Ovary (tissue), 9 donors: ENCODE measurements around the gene OGFOD2. TPM values are rescaled to one million over a fixed set of nuclear protein-coding genes. Genes with fewer than 3 reads are reported as not detected.

Source experiments
- DNase-seq, 5 donors: peaks; one replicate each; pipeline ENCODE4 v3.0.0-alpha.2; 2019 to 2020
- H3K27ac ChIP-seq, 2 donors: fragments of 200-600 bp; one replicate each; pipeline versions ENCODE4 v1.5.1 to v1.8.0; 2019 to 2022
- H3K27me3 ChIP-seq: fragments of 200-600 bp; one replicate; pipeline ENCODE4 v1.8.0; 2022
- H3K36me3 ChIP-seq: fragments of 200-600 bp; sonication (generic); one replicate; pipeline ENCODE4 v1.5.1; 2019
- H3K4me1 ChIP-seq: one replicate; pipeline ENCODE4 v1.8.1; 2013; ENCODE audit warnings: mild to moderate bottlenecking, moderate library complexity; ENCODE audit not compliant: insufficient read depth
- H3K4me3 ChIP-seq: fragments of 200-600 bp; sonication (generic); one replicate; pipeline ENCODE4 v1.5.1; 2017
- H3K9me3 ChIP-seq, 2 donors: fragments of 200-600 bp in 1 of 2; sonication (generic) in 1 of 2; one replicate each; pipeline versions ENCODE4 v1.5.1 to v1.8.1; 2013 to 2019; ENCODE audit warnings: mild to moderate bottlenecking in 1 of 2, moderate library complexity in 1 of 2
- EP300 ChIP-seq: sonication (generic); formaldehyde crosslinking; IDR thresholded peaks from one replicate; pipeline ENCODE4 v1.6.1; 2017; ENCODE audit warnings: antibody characterized with exemption
- POLR2A ChIP-seq: fragments of 450-650 bp; IDR thresholded peaks from one replicate; pipeline ENCODE4 v1.6.1; 2017; ENCODE audit warnings: antibody characterized with exemption, mild to moderate bottlenecking, moderate library complexity
- WGBS, 3 donors: extraction: QIAGEN DNeasy Blood & Tissue Kit in 1 of 3; methylation state at CpG; one replicate each; pipeline versions ENCODE4 v1.1.5 to v1.1.7; 2013 to 2017; 5-methylcytosine and 5-hydroxymethylcytosine counted together
- intact Hi-C, 4 donors: fragments of 100-400 bp; cut with DNase I; formaldehyde crosslinking; loops; one replicate each; pipeline versions ENCODE4 v1.11.0 to v1.15.1; 2022 to 2023
- polyA plus RNA-seq, 2 donors: library from polyadenylated mRNA; stranded (reverse); fragments of 200-250 nt in 1 of 2; fragments of 350-450 nt in 1 of 2; fragmentation: Illumina TruSeq in 1 of 2; extraction: RNeasy Lipid Tissue Mini Kit (QIAGEN cat#74804) in 1 of 2; gene quantifications; one replicate each; pipeline ENCODE4 v1.2.3, GENCODE V29; 2013 to 2014
- total RNA-seq, 7 donors: library from RNA; depleted of rRNA in 2 of 7; stranded (reverse); fragments of >200 nt in 2 of 7; fragmentation: NEBNext Ultra II Directional in 3 of 7; extraction: Animal tissue kit (Norgen Biotek cat#: 25700) in 3 of 7; gene quantifications; one replicate each; pipeline versions ENCODE4 v1.1.0 to v1.2.4, GENCODE V29; 2016 to 2023
- TF ChIP-seq, protein P1 (sequence below), 3 donors: fragments of 450-650 bp in 2 of 3; fragments of 200-600 bp in 1 of 3; IDR thresholded peaks; one replicate each; pipeline versions ENCODE4 v1.5.1 to v1.8.0; 2016 to 2022; ENCODE audit warnings: antibody characterized with exemption in 3 of 3, mild to moderate bottlenecking in 1 of 3
- donor health status: DM: no; HTN: no; CAD: no; lungs with moderate emphysema.
- donor health status: DM: no; HTN: no; CAD: no.
- donor health status: Bipolar disorder and iron deficiency.
- donor health status: DM: yes; HTN: yes; CAD: no.
- donor health status: DM: no; HTN: no; CAD: no.
- donor health status: DM: yes; HTN: yes; CAD: no.

Gene OGFOD2
- total and polyA plus RNA-seq, 9 donors: 1.4 to 17.6 (median 16.8) TPM

DNA sequence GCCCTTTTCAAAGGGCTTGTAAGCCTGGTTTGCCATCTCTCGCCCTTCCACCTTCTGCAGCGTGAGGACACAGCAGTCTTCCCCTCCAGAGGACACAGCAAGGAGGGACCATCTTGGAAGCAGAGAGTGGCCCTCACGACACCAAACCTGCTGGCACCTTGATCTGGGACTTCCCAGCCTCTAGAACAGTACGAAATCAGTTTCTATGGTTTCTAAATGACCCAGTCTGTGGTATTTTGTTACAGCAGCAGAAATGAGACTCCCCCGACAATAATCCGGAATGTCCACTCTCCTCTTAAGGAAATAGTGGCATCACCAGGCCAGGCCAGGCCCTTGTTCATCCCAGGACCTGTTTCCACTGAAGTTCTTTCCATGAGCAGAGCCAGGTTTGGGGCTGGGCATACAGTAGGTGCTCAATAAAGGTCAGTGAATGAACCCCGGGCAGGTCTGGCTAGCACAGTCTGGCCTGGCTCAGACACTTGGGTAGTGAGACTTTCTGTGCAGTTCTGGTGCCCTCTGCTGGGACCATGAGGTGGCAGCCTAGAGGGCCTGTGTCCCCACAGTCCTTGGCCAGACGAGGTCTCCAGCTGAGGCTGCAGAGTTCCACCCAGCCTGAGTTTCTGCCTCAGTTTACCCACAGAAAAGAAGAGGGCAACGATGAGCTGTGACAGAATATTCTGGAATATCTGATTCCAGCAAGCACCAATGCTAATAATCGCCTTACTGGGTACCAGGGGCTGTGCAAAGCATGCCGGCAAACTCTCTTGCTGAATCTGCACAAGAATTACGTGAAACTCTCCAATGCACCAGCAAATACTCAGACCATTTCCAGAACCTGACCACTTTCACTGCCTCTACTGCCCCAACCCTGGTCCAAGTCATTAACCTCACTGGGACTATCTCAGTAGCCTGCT is 22.8 kb upstream of the OGFOD2 start:
- TF ChIP-seq, protein P1, sequence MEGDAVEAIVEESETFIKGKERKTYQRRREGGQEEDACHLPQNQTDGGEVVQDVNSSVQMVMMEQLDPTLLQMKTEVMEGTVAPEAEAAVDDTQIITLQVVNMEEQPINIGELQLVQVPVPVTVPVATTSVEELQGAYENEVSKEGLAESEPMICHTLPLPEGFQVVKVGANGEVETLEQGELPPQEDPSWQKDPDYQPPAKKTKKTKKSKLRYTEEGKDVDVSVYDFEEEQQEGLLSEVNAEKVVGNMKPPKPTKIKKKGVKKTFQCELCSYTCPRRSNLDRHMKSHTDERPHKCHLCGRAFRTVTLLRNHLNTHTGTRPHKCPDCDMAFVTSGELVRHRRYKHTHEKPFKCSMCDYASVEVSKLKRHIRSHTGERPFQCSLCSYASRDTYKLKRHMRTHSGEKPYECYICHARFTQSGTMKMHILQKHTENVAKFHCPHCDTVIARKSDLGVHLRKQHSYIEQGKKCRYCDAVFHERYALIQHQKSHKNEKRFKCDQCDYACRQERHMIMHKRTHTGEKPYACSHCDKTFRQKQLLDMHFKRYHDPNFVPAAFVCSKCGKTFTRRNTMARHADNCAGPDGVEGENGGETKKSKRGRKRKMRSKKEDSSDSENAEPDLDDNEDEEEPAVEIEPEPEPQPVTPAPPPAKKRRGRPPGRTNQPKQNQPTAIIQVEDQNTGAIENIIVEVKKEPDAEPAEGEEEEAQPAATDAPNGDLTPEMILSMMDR (IDR thresholded peaks at IDR 0.05): peak; percentile 55 to 63 (median 58)
- TF ChIP-seq EP300 (no peak), POLR2A (no peak)
- Histone ChIP-seq H3K9me3 (no peaks in the 10 kb centered on the region), H3K27me3 (no peaks in the 10 kb centered on the region), H3K27ac (no peak overlapping the region), H3K36me3 (no peaks in the 10 kb centered on the region), H3K4me1 (no peaks in the 10 kb centered on the region), H3K4me3 (no peak overlapping the region)
- peak; percentile 52 to 77 (median 67) for DNase-seq
- intact Hi-C loops: loop anchor here in 3 of 4 donors (2.0 to 10.0 kb wide), 3 partner anchors 90 to 157 kb away; no protein-coding TSS in a partner anchor
- WGBS, 3 donors: 73 to 76% (median 75%) methylated on average over 12 of the region's 12 CpGs

DNA sequence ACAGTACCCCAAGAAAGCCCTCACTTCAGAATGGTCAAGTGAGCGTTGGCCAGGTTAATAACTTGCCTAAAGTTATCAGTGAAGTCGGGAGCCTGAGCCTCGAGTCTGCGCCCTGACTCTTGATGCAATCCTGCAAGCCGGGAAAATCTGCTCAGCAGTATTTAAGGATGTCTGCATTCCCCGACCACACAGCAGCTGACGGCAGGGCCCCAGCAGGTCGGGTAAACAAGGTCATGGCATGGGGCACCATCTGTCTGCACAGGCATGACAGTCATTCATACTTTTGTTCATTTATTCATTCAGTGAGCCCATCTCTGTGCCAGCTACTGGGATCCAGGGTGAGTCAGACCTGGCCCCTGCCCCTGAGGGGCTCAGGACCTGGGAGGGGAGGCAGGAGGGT is 19.9 kb upstream of the OGFOD2 start:
- Histone ChIP-seq H3K36me3 (no peaks in the 10 kb centered on the region), H3K4me3 (no peak overlapping the region), H3K27me3 (no peaks in the 10 kb centered on the region), H3K27ac (no peak overlapping the region), H3K9me3 (no peaks in the 10 kb centered on the region), H3K4me1 (no peaks in the 10 kb centered on the region)
- TF ChIP-seq, protein P1 (IDR thresholded peaks at IDR 0.05): no peak
- no peak for TF ChIP-seq EP300
- no peak for TF ChIP-seq POLR2A
- intact Hi-C loops: loop anchor here in 1 of 4 donors (10.0 kb wide), 1 partner anchor 160 kb away; no protein-coding TSS in a partner anchor
- DNase-seq: no peak
- WGBS, 3 donors: 47 to 62% (median 54%) methylated on average over 8 of the region's 8 CpGs

DNA sequence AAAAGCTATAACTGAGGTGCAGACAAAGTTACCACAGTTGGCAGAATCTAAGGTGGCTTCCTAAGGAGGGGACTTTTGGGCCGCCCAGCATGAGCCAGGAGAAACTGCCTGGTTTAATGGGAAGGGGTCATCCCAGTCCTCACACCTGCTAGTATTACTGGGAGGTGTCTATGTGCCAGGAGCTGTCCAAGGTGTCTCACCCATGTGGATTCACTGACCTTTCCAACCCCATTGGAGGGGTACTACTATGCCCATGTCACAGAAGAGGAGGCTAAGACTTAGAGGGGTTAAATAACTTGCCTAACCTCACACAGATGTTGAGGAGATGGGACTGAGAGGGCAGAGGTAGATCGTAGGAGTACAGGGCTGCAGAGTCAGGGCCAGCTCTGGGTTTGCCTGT is 19.0 kb upstream of the OGFOD2 start:
- H3K9me3 ChIP-seq: no peaks in the 10 kb centered on the region

DNA sequence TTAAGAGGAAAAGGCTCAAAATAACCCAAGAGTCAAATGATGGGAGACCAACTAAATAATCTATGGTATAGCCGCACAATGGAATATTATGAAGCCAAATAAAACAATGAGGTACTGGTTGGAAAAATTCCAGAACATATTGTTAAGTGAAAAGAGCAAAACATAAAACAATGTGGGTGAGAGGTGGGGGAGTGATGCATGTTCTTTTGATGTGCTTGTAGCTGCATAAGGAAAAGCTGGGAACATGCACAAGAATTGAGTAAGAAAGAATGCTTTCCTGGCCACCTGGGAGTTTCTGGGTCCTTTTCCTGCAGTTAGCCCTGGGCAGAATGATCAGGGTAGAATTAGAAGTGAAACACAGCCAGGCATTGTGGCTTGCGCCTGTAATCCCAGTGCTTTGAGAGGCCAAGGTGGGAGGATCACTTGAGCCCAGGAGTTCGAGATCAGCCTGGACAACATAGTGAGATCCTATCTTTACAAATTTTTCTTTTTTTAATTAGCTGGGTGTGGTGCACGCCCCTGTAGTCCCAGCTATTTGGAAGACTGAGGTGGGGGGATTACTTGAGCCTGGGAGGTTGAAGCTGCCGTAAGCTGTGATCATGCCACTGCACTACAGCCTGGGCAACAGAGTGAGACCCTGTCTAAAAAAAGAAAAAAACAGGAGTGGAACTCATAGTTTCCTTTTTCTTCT is 16.7 kb upstream of the OGFOD2 start:
- Histone ChIP-seq H3K27me3 (no peaks in the 10 kb centered on the region), H3K36me3 (no peaks in the 10 kb centered on the region), H3K27ac (no peak overlapping the region), H3K4me3 (no peak overlapping the region), H3K9me3 (no peaks in the 10 kb centered on the region), H3K4me1 (no peaks in the 10 kb centered on the region)
- intact Hi-C loops: loop anchor here in 1 of 4 donors (10.0 kb wide), 1 partner anchor 164 kb away; no protein-coding TSS in a partner anchor
- DNase-seq: no peak
- 84 to 89% (median 86%) methylated on average over 5 of the region's 5 CpGs for WGBS, 3 donors
- TF ChIP-seq POLR2A: no peak

More for the DNA sequence above, 19.0 kb upstream of the OGFOD2 start:
- TF ChIP-seq, protein P1 (IDR thresholded peaks at IDR 0.05): no peak
- TF ChIP-seq EP300: no peak
- no peak for TF ChIP-seq POLR2A
- Histone ChIP-seq H3K4me3 (no peak overlapping the region), H3K36me3 (no peaks in the 10 kb centered on the region), H3K27me3 (no peaks in the 10 kb centered on the region), H3K4me1 (no peaks in the 10 kb centered on the region), H3K27ac (no peak overlapping the region)
- WGBS, 3 donors: 68 to 70% (median 69%) methylated on average over 2 of the region's 2 CpGs
- intact Hi-C loops: loop anchor here in 1 of 4 donors (10.0 kb wide), 1 partner anchor 161 kb away; no protein-coding TSS in a partner anchor
- no peak for DNase-seq
